ENCODE data around the gene TDP2.

TDP2 gene, protein sequence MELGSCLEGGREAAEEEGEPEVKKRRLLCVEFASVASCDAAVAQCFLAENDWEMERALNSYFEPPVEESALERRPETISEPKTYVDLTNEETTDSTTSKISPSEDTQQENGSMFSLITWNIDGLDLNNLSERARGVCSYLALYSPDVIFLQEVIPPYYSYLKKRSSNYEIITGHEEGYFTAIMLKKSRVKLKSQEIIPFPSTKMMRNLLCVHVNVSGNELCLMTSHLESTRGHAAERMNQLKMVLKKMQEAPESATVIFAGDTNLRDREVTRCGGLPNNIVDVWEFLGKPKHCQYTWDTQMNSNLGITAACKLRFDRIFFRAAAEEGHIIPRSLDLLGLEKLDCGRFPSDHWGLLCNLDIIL

GRCh38 chr6:24666641-24667377, at the start of gene TDP2, which contains the start of gene ACOT13:
TDP2 (minus strand) TSS chr6:24666899; CDS start chr6:24666862, 37 bp downstream.
ACOT13 (plus strand) TSS chr6:24667077; CDS start chr6:24667264, 187 bp downstream.
- Histone ChIP-seq H3K9ac (peak within 1 kb of the TSS; percentile 83), H3K27me3 (ENCODE audit: insufficient read depth, low read depth) (no peaks in the 10 kb centered on the region), H3K36me3 (ENCODE audit: insufficient read depth) (no peaks in the 10 kb centered on the region), H2AFZ (ENCODE audit: low read depth) (peak within 1 kb of the TSS; percentile 90), H3K4me2 (peak within 1 kb of the TSS; percentile 73), H3K4me3 (IDR thresholded peaks at IDR 0.05; ENCODE audit: insufficient read depth, low read depth, low read length) (no peak within 1 kb of the TSS), H3K4me1 (ENCODE audit: low read depth, poor library complexity, severe bottlenecking) (peaks cover 24% of the 10 kb centered on the region), H4K20me1 (ENCODE audit: insufficient read depth) (no peaks in the 10 kb centered on the region), H3K79me2 (ENCODE audit: insufficient read depth, low read depth) (peaks cover 12% of the 10 kb centered on the region), H3K27ac (peak within 1 kb of the TSS; percentile 72)
- no peak for TF ChIP-seq CTCF (conservative IDR thresholded peaks at IDR 0.05; ENCODE audit: low read depth, low read length)

GRCh38 chr6:24710519-24711303, 44.0 kb upstream of the TDP2 start:
- no peak for TF ChIP-seq CTCF (conservative IDR thresholded peaks at IDR 0.05; ENCODE audit: low read depth, low read length)
- Histone ChIP-seq H3K4me1 (ENCODE audit: low read depth, poor library complexity, severe bottlenecking) (no peaks in the 10 kb centered on the region), H3K36me3 (ENCODE audit: insufficient read depth) (peaks cover 43% of the 10 kb centered on the region), H3K79me2 (ENCODE audit: insufficient read depth, low read depth) (peaks cover 46% of the 10 kb centered on the region), H3K27me3 (ENCODE audit: insufficient read depth, low read depth) (no peaks in the 10 kb centered on the region), H4K20me1 (ENCODE audit: insufficient read depth) (peaks cover 5% of the 10 kb centered on the region; the same call in 1 of the 2 replicates), H3K4me2 (no peak overlapping the region), H3K9ac (no peak overlapping the region), H3K27ac (no peak overlapping the region), H2AFZ (ENCODE audit: low read depth) (no peak overlapping the region), H3K4me3 (IDR thresholded peaks at IDR 0.05; ENCODE audit: insufficient read depth, low read depth, low read length) (no peak overlapping the region)

DNA sequence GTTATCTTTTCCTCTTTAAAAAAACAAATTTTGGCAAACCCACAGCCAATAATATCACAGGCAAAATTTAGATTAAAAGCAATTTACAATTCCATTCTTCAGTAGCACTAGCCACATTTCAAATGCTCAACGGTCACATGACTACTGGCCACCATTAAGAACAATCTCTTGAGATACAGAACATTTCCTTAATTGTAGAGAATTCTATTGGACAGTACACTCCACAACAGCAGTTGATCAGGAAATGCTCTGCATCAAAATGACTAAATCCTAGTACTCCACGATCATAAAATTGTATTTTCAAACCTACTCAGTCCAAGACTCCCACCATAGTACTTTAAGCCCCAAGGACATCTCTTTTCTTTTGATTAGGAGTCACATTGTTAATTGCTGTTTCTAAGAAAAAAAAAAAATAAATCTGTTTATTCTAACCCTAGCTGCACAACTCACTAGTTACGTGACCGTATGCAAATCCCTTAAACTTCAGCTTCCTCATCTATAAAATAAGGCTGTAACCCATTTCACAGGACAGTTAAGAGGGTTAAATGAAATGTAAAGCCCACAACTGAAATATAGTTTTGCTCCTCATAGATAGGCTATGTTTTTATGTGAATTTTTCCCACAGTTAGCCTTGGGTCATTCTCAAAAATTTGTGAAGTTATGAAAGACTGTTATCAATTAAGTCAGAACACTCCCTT, 42.5 kb upstream of the TDP2 start:
- Histone ChIP-seq H3K4me2 (no peak overlapping the region), H4K20me1 (ENCODE audit: insufficient read depth) (peaks cover 5% of the 10 kb centered on the region; the same call in 1 of the 2 replicates), H3K4me3 (IDR thresholded peaks at IDR 0.05; ENCODE audit: insufficient read depth, low read depth, low read length) (no peak overlapping the region), H3K4me1 (ENCODE audit: low read depth, poor library complexity, severe bottlenecking) (no peaks in the 10 kb centered on the region), H3K27me3 (ENCODE audit: insufficient read depth, low read depth) (no peaks in the 10 kb centered on the region), H3K79me2 (ENCODE audit: insufficient read depth, low read depth) (peaks cover 33% of the 10 kb centered on the region; the same call in 1 of the 2 replicates), H3K27ac (no peak overlapping the region), H2AFZ (ENCODE audit: low read depth) (no peak overlapping the region), H3K9ac (no peak overlapping the region), H3K36me3 (ENCODE audit: insufficient read depth) (peaks cover 34% of the 10 kb centered on the region)
- no peak for TF ChIP-seq CTCF (conservative IDR thresholded peaks at IDR 0.05; ENCODE audit: low read depth, low read length)

DNA sequence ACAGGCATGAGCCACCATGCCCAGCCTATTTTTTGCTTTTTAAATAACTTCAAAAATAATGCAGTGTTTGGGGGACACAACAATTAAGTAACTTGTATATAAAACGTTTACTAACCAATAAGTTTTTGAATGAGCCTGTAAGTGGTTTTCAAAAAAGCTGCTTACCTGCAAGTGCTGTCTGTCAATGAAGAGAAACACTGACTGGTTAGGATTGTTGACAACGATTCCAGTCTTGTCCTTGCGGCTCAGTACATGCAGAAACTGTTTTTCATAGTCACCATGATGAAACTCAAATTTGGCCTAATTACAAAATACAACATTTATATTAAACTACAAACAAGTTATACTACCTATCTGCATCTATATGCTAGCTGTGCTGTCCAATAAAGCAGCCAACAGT, 41.9 kb upstream of the TDP2 start:
- H3K79me2 ChIP-seq (ENCODE audit: insufficient read depth, low read depth) = peaks cover 28% of the 10 kb centered on the region; the same call in 1 of the 2 replicates
- H3K27ac ChIP-seq = no peak overlapping the region
- peaks cover 5% of the 10 kb centered on the region; the same call in 1 of the 2 replicates for H4K20me1 ChIP-seq (ENCODE audit: insufficient read depth)
- no peak overlapping the region for H3K4me2 ChIP-seq
- H3K4me1 ChIP-seq (ENCODE audit: low read depth, poor library complexity, severe bottlenecking) = no peaks in the 10 kb centered on the region
- H3K36me3 ChIP-seq (ENCODE audit: insufficient read depth) = peaks cover 29% of the 10 kb centered on the region
- no peak overlapping the region for H3K4me3 ChIP-seq (IDR thresholded peaks at IDR 0.05; ENCODE audit: insufficient read depth, low read depth, low read length)
- H2AFZ ChIP-seq (ENCODE audit: low read depth) = no peak overlapping the region
- no peaks in the 10 kb centered on the region for H3K27me3 ChIP-seq (ENCODE audit: insufficient read depth, low read depth)
- no peak for TF ChIP-seq CTCF (conservative IDR thresholded peaks at IDR 0.05; ENCODE audit: low read depth, low read length)
- H3K9ac ChIP-seq = no peak overlapping the region
